ENCODE measurements around the gene TOB2. TPM values are rescaled to one million over a fixed set of nuclear protein-coding genes. Genes with fewer than 3 reads are reported as not detected.

TOB2 gene
- total and polyA plus RNA-seq, 7 donors = 13.2 to 38.2 (median 29.6) TPM

- WGBS, 2 donors = 0 to 1% methylated on average over 28 of the region's 28 CpGs
- TF ChIP-seq POLR2A (IDR thresholded peaks at IDR 0.05) = peak; percentile 87 to 97
- no peak for TF ChIP-seq CTCF (IDR thresholded peaks at IDR 0.05)
- TF ChIP-seq EP300 (IDR thresholded peaks at IDR 0.05) = peak; percentile 69 to 92 (median 78)
- peak; percentile 97 to 99 (median 97) for TF ChIP-seq POLR2AphosphoS5 (IDR thresholded peaks at IDR 0.05)
- Histone ChIP-seq H3K9me3 (no peaks in the 10 kb centered on the region), H3K36me3 (peaks cover 0 to 1% (median 0%) of the 10 kb centered on the region in 4 donors), H3K27me3 (no peaks in the 10 kb centered on the region), H3K4me1 (peaks cover 0 to 16% (median 12%) of the 10 kb centered on the region in 4 donors), H3K27ac (peak overlapping the region; percentile 97 to 99 (median 98)), H3K4me3 (peak overlapping the region; percentile 89 to 99 (median 98))
- intact Hi-C loops (cut with DNase I) = no loop called here
- peak; percentile 99 for DNase-seq
These were observed 1.7 kb upstream of the TOB2 start for GRCh38 chr22:41448189-41448808.

GRCh38 chr22:41447435-41448188 is 1.0 kb upstream of the TOB2 start:
- DNase-seq = peak; percentile 89
- intact Hi-C loops (cut with DNase I) = loop anchor here (1.0 to 2.0 kb wide), 2 partner anchors 45 to 66 kb away; partner anchors contain the start of gene TEF
- H3K4me1 ChIP-seq = peaks cover 0 to 23% (median 18%) of the 10 kb centered on the region in 4 donors
- H3K27me3 ChIP-seq = no peaks in the 10 kb centered on the region
- H3K27ac ChIP-seq = peak overlapping the region; percentile 97 to 99 (median 98)
- no peaks in the 10 kb centered on the region for H3K9me3 ChIP-seq
- TF ChIP-seq POLR2AphosphoS5 (IDR thresholded peaks at IDR 0.05) (peak in 2 of 4 donors; percentile 31 to 72), EP300 (IDR thresholded peaks at IDR 0.05) (no peak), CTCF (IDR thresholded peaks at IDR 0.05) (no peak), POLR2A (IDR thresholded peaks at IDR 0.05) (no peak)
- peaks cover 0 to 6% (median under 1%) of the 10 kb centered on the region in 4 donors for H3K36me3 ChIP-seq
- 0 to 1% methylated on average over 63 of the region's 63 CpGs for WGBS, 2 donors
- H3K4me3 ChIP-seq = peak overlapping the region; percentile 89 to 99 (median 98)

- TF ChIP-seq POLR2AphosphoS5 (IDR thresholded peaks at IDR 0.05) = no peak
- no peak for TF ChIP-seq CTCF (IDR thresholded peaks at IDR 0.05)
- TF ChIP-seq POLR2A (IDR thresholded peaks at IDR 0.05) = no peak
- TF ChIP-seq EP300 (IDR thresholded peaks at IDR 0.05) = no peak
- Histone ChIP-seq H3K4me1 (peaks cover 0 to 33% (median 29%) of the 10 kb centered on the region in 4 donors), H3K36me3 (peaks cover 0 to 17% (median 3%) of the 10 kb centered on the region in 4 donors), H3K9me3 (no peaks in the 10 kb centered on the region), H3K27ac (peak overlapping the region; percentile 97 to 99 (median 98)), H3K27me3 (no peaks in the 10 kb centered on the region), H3K4me3 (peak overlapping the region; percentile 89 to 99 (median 98))
- intact Hi-C loops (cut with DNase I) = loop anchor here (1.0 to 2.0 kb wide), 2 partner anchors 23 to 43 kb away; partner anchors contain the start of gene ACO2
- DNase-seq = peak; percentile 76
- WGBS, 2 donors = 0 to 1% methylated on average over 34 of the region's 34 CpGs
These were observed 522 bp downstream of the TOB2 start for GRCh38 chr22:41446057-41446501.

- no peak for TF ChIP-seq CTCF (IDR thresholded peaks at IDR 0.05)
- peak in 2 of 4 donors; percentile 12 to 41 for TF ChIP-seq POLR2AphosphoS5 (IDR thresholded peaks at IDR 0.05)
- 0% methylated on average over 22 of the region's 22 CpGs for WGBS, 2 donors
- peak overlapping the region; percentile 97 to 99 (median 98) for H3K27ac ChIP-seq
- peaks cover 0 to 40% (median 34%) of the 10 kb centered on the region in 4 donors for H3K4me1 ChIP-seq
- H3K27me3 ChIP-seq = no peaks in the 10 kb centered on the region
- H3K4me3 ChIP-seq = peak overlapping the region; percentile 89 to 99 (median 98)
- DNase-seq = peak; percentile 76
- H3K9me3 ChIP-seq = no peaks in the 10 kb centered on the region
- intact Hi-C loops (cut with DNase I) = loop anchor here (1.0 to 2.0 kb wide), 2 partner anchors 24 to 43 kb away; partner anchors contain the start of gene ACO2
- peaks cover 0 to 23% (median 3%) of the 10 kb centered on the region in 4 donors for H3K36me3 ChIP-seq
These were observed 1.2 kb downstream of the TOB2 start for GRCh38 chr22:41445129-41446056.
